Measurements from ENCODE around the gene ZNF471. TPM values are rescaled to one million over a fixed set of nuclear protein-coding genes. Genes with fewer than 3 reads are reported as not detected.

The ZNF471 gene
- total RNA-seq, 4 donors from 2014 or later = 1.8 to 3.5 (median 2.2) TPM

GRCh38 chr19:56476651-56477428 is 30.8 kb upstream of the ZNF471 start, which contains the start of gene ZNF667:
Gene ZNF667 (minus strand): TSS chr19:56477345. CDS start chr19:56462370, 14,975 bp downstream.
- DNase-seq = no peak
- H3K36me3 ChIP-seq = no peaks in the 10 kb centered on the region
- 20 to 43% methylated on average over 1 to 61 of the region's 69 CpGs for WGBS, 2 donors (ENCODE audit: low coverage in 1 of 2)

DNA sequence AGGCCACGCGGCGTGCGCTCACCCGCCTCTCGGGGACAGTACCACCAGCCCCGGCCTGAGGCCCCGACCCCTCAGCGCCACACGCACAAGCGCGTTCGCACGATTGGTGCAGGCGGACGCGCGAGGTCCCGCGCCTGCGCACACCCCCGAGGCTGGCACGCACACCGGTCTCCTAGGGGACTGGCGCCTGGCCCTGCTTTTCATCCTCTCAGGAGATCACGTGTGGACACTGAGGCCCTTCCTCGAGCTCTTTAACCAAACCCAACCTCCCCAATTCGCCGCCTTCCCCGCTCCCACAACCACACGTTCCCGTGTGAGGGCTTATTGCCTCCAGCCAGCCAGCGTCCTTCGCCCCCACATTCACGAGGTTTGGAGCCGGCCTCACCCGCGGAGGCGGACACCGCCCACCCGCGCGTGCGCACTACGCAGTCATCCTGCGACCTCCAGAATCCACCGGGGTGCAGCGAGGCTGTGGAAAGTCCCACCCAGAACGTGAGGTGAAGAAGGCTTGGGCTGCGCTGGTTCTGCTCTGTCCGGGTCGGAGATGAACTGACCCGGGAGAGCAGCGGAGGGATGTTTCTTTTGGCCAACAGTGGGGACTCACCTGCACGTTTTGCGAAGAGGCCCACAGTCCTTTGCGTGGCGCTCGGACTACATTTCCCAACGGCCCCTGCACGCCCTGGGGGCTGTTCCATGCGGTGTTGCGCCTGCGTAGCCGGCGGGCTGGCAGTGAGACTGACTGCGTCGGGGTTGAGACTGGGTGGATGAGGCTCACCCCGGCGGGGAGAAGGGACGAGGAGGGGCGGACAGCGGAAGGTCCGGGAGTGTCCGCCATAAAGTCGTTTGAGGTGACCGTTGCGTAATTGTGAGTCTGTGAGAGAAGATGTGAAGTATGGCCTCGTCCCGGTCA is 30.0 kb upstream of the ZNF471 start:
- in situ Hi-C loops (cut with MboI; ENCODE audit: low pct_ligation_motif_present in 1 of 4, low pct_unique_long_range_greater_than_20kb in 1 of 4, low sequenced_read_pairs in 3 of 4) (no loop called here), intact Hi-C loops (cut with DNase I; ENCODE audit: low total_unique reads) (no loop called here)
- Histone ChIP-seq H3K36me3 (no peaks in the 10 kb centered on the region), H3K9me3 (peaks cover 9 to 22% of the 10 kb centered on the region in 2 donors), H3K4me1 (peaks cover 0 to 11% (median 3%) of the 10 kb centered on the region in 4 donors), H3K4me3 (peak overlapping the region; percentile 37 to 50 (median 45)), H3K27me3 (no peaks in the 10 kb centered on the region), H3K27ac (peak overlapping the region; percentile 60 to 88 (median 78))
- TF ChIP-seq POLR2AphosphoS5 (IDR thresholded peaks at IDR 0.05) = peak; percentile 51 to 71 (median 62)
- TF ChIP-seq EP300 (IDR thresholded peaks at IDR 0.05; ENCODE audit: low read depth) = no peak
- TF ChIP-seq, protein P1, sequence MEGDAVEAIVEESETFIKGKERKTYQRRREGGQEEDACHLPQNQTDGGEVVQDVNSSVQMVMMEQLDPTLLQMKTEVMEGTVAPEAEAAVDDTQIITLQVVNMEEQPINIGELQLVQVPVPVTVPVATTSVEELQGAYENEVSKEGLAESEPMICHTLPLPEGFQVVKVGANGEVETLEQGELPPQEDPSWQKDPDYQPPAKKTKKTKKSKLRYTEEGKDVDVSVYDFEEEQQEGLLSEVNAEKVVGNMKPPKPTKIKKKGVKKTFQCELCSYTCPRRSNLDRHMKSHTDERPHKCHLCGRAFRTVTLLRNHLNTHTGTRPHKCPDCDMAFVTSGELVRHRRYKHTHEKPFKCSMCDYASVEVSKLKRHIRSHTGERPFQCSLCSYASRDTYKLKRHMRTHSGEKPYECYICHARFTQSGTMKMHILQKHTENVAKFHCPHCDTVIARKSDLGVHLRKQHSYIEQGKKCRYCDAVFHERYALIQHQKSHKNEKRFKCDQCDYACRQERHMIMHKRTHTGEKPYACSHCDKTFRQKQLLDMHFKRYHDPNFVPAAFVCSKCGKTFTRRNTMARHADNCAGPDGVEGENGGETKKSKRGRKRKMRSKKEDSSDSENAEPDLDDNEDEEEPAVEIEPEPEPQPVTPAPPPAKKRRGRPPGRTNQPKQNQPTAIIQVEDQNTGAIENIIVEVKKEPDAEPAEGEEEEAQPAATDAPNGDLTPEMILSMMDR (IDR thresholded peaks at IDR 0.05) = no peak
- TF ChIP-seq POLR2A (IDR thresholded peaks at IDR 0.05) = no peak
- whole genome bisulfite sequencing, 2 donors (ENCODE audit: low coverage in 1 of 2) = 39% methylated on average over 79 of the region's 80 CpGs; no CpG with 5 or more reads in 1 of the 2 donors
- DNase-seq = peak; percentile 73

More at GRCh38 chr19:56476651-56477428, 30.8 kb upstream of the ZNF471 start, which contains the start of gene ZNF667:
- H3K9me3 ChIP-seq = peaks cover 15% of the 10 kb centered on the region in 2 donors
- peak within 1 kb of the TSS; percentile 37 to 50 (median 45) for H3K4me3 ChIP-seq
- no peaks in the 10 kb centered on the region for H3K27me3 ChIP-seq
- TF ChIP-seq POLR2AphosphoS5 (IDR thresholded peaks at IDR 0.05) = no peak
- TF ChIP-seq, protein P1 (IDR thresholded peaks at IDR 0.05) = no peak
- TF ChIP-seq POLR2A (IDR thresholded peaks at IDR 0.05) = no peak
- no peak for TF ChIP-seq EP300 (IDR thresholded peaks at IDR 0.05; ENCODE audit: low read depth)
- intact Hi-C loops (cut with DNase I; ENCODE audit: low total_unique reads) (no loop called here), in situ Hi-C loops (cut with MboI; ENCODE audit: low pct_ligation_motif_present in 1 of 4, low pct_unique_long_range_greater_than_20kb in 1 of 4, low sequenced_read_pairs in 3 of 4) (no loop called here)
- H3K4me1 ChIP-seq = peaks cover 0 to 11% (median 3%) of the 10 kb centered on the region in 4 donors
- peak within 1 kb of the TSS; percentile 60 to 88 (median 78) for H3K27ac ChIP-seq

GRCh38 chr19:56491399-56491798 is 16.3 kb upstream of the ZNF471 start:
- no peaks in the 10 kb centered on the region for H3K27me3 ChIP-seq
- no peak for TF ChIP-seq POLR2A (IDR thresholded peaks at IDR 0.05)
- in situ Hi-C loops (cut with MboI; ENCODE audit: low pct_ligation_motif_present in 1 of 4, low pct_unique_long_range_greater_than_20kb in 1 of 4, low sequenced_read_pairs in 3 of 4) = no loop called here
- no peaks in the 10 kb centered on the region for H3K36me3 ChIP-seq
- no peak overlapping the region for H3K27ac ChIP-seq
- no peak overlapping the region for H3K4me3 ChIP-seq
- no peaks in the 10 kb centered on the region for H3K4me1 ChIP-seq
- 81 to 90% methylated on average over 3 of the region's 3 CpGs for WGBS, 2 donors (ENCODE audit: low coverage in 1 of 2)
- H3K9me3 ChIP-seq = peaks cover 33 to 43% of the 10 kb centered on the region in 2 donors
- intact Hi-C loops (cut with DNase I; ENCODE audit: low total_unique reads) = no loop called here
- DNase-seq = no peak

- no peak overlapping the region for H3K27ac ChIP-seq
- DNase-seq = no peak
- TF ChIP-seq, protein P1 (IDR thresholded peaks at IDR 0.05) = no peak
- TF ChIP-seq POLR2A (IDR thresholded peaks at IDR 0.05) (no peak), POLR2AphosphoS5 (IDR thresholded peaks at IDR 0.05) (no peak), EP300 (IDR thresholded peaks at IDR 0.05; ENCODE audit: low read depth) (no peak)
- WGBS, 2 donors (ENCODE audit: low coverage in 1 of 2) = 78 to 90% methylated on average over 2 of the region's 2 CpGs
- intact Hi-C loops (cut with DNase I; ENCODE audit: low total_unique reads) (no loop called here), in situ Hi-C loops (cut with MboI; ENCODE audit: low pct_ligation_motif_present in 1 of 4, low pct_unique_long_range_greater_than_20kb in 1 of 4, low sequenced_read_pairs in 3 of 4) (no loop called here)
- no peaks in the 10 kb centered on the region for H3K36me3 ChIP-seq
- H3K4me3 ChIP-seq = no peak overlapping the region
- peaks cover 0 to 15% (median 6%) of the 10 kb centered on the region in 4 donors for H3K4me1 ChIP-seq
- no peaks in the 10 kb centered on the region for H3K27me3 ChIP-seq
- H3K9me3 ChIP-seq = peaks cover 17 to 19% of the 10 kb centered on the region in 2 donors
Observed at GRCh38 chr19:56504581-56504980, 3.1 kb upstream of the ZNF471 start.
